IMR-90 (cell line): ENCODE results near the gene UFC1.

Source experiments
- BHLHE40 ChIP-seq: fragments of 150-350 bp; IDR thresholded peaks from 2 replicates; pipeline ENCODE4 v1.6.1; 2016; ENCODE audit warnings: mild to moderate bottlenecking, low read depth, low read length
- CEBPB ChIP-seq: IDR thresholded peaks from 2 replicates; pipeline ENCODE4 v1.6.1; 2012; ENCODE audit warnings: low read depth, low read length, improper control_type of control experiment
- CHD1 ChIP-seq: IDR thresholded peaks from 2 replicates; pipeline ENCODE4 v1.6.1; 2012; ENCODE audit warnings: low read depth, low read length, improper control_type of control experiment
- FOS ChIP-seq: fragments of 150-350 bp; IDR thresholded peaks from 2 replicates; pipeline ENCODE4 v1.6.1; 2016; ENCODE audit warnings: low read depth, low read length
- MAZ ChIP-seq: IDR thresholded peaks from 2 replicates; pipeline ENCODE4 v1.6.1; 2012; ENCODE audit warnings: low read depth, mild to moderate bottlenecking, low read length, improper control_type of control experiment, moderate library complexity, borderline replicate concordance
- POLR2A ChIP-seq: IDR thresholded peaks from 2 replicates; pipeline ENCODE4 v1.6.1; 2012; ENCODE audit warnings: mild to moderate bottlenecking, low read depth, low read length
- RAD21 ChIP-seq: IDR thresholded peaks from 2 replicates; pipeline ENCODE4 v1.6.1; 2012; ENCODE audit warnings: low read length, improper control_type of control experiment
- RCOR1 ChIP-seq: IDR thresholded peaks from 2 replicates; pipeline ENCODE4 v1.6.1; 2012; ENCODE audit warnings: mild to moderate bottlenecking, low read length, improper control_type of control experiment; ENCODE audit not compliant: insufficient replicate concordance
- RFX5 ChIP-seq: IDR thresholded peaks from 2 replicates; pipeline ENCODE4 v1.8.0; 2012; ENCODE audit warnings: low read depth, mild to moderate bottlenecking, low read length, moderate library complexity
- SMC3 ChIP-seq: fragments of 150-350 bp; IDR thresholded peaks from 2 replicates; pipeline ENCODE4 v1.6.1; 2016; ENCODE audit warnings: low read depth, mild to moderate bottlenecking, antibody characterized with exemption, low read length, moderate library complexity
- USF2 ChIP-seq: fragments of 150-350 bp; IDR thresholded peaks from 2 replicates; pipeline ENCODE4 v1.6.1; 2017; ENCODE audit warnings: mild to moderate bottlenecking, antibody characterized with exemption, low read length, low read depth
- TF ChIP-seq, protein P1 (sequence below): conservative IDR thresholded peaks from 2 replicates; pipeline ENCODE4 v1.5.1; 2012; ENCODE audit warnings: mild to moderate bottlenecking, low read depth, low read length, improper control_type of control experiment
- TF ChIP-seq, protein P2 (sequence below): fragments of 150-350 bp; IDR thresholded peaks from 2 replicates; pipeline ENCODE4 v1.6.1; 2016; ENCODE audit warnings: low read depth, mild to moderate bottlenecking, low read length, moderate library complexity, borderline replicate concordance

GRCh38 chr1:161139766-161140165 is 14.0 kb upstream of the UFC1 start:
- TF ChIP-seq SMC3 (peak; percentile 54; the same call in 1 of the 2 replicates), RCOR1 (no peak), POLR2A (no peak), RFX5 (no peak), MAZ (no peak), BHLHE40 (no peak), FOS (no peak), USF2 (no peak), CHD1 (no peak), CEBPB (no peak), RAD21 (peak; percentile 66)
- TF ChIP-seq, protein P1, sequence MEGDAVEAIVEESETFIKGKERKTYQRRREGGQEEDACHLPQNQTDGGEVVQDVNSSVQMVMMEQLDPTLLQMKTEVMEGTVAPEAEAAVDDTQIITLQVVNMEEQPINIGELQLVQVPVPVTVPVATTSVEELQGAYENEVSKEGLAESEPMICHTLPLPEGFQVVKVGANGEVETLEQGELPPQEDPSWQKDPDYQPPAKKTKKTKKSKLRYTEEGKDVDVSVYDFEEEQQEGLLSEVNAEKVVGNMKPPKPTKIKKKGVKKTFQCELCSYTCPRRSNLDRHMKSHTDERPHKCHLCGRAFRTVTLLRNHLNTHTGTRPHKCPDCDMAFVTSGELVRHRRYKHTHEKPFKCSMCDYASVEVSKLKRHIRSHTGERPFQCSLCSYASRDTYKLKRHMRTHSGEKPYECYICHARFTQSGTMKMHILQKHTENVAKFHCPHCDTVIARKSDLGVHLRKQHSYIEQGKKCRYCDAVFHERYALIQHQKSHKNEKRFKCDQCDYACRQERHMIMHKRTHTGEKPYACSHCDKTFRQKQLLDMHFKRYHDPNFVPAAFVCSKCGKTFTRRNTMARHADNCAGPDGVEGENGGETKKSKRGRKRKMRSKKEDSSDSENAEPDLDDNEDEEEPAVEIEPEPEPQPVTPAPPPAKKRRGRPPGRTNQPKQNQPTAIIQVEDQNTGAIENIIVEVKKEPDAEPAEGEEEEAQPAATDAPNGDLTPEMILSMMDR = peak; percentile 64
- TF ChIP-seq, protein P2, sequence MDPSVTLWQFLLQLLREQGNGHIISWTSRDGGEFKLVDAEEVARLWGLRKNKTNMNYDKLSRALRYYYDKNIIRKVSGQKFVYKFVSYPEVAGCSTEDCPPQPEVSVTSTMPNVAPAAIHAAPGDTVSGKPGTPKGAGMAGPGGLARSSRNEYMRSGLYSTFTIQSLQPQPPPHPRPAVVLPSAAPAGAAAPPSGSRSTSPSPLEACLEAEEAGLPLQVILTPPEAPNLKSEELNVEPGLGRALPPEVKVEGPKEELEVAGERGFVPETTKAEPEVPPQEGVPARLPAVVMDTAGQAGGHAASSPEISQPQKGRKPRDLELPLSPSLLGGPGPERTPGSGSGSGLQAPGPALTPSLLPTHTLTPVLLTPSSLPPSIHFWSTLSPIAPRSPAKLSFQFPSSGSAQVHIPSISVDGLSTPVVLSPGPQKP = no peak
